Activated naive CD8-positive, alpha-beta T cell treated with anti-CD3 and anti-CD28 coated beads, Interleukin-2, amount 50 U/mL, for 16 hours (primary cell): ENCODE measurements around the gene STIP1.

Source experiments
- DNase-seq: peaks from one replicate; pipeline ENCODE4 v3.0.0-alpha.2; 2020; ENCODE audit warnings: low read depth, low spot score

STIP1 gene

DNA sequence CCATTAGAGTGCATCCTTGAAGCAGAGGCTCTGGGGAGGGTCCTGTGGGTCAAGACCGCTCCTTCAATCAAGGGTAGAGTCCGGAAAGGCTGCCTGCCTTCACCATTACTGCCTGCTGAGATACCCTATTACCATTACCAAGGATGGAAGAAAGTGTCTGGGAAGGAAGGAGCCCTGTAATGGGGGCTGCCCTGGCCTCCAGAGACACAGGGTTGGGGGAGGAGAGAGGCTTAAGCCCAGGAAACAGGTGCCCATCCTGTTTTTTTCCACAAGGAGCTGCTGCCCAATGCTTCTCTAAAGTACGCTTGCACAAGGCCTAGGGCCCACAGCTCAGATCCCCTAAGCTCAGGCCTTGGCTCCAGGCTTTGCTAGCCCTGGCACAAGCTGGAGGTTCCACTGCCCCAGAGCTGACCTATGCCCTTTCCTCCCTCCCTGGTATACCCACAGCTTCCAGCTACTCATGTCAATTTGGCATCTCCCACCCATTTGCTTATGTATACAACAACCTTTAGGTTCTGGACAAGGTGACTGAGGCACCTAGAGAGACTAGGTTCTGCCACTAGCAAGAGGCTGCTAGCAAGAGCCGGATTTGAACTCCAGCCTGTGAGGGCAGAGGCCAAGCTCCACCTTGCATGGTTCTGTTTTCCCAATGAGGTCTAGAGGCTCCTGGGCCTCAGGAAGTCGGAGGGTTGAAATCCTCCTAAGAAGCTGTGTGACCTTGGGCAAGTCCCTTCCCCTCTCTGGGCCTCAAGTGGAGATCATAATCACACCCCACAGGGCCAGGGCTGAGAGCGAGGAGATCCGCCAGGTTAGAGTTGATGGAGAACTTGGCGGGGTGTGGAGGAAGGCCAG lies 63.8 kb downstream of the STIP1 start:
- no peak for DNase-seq

DNA sequence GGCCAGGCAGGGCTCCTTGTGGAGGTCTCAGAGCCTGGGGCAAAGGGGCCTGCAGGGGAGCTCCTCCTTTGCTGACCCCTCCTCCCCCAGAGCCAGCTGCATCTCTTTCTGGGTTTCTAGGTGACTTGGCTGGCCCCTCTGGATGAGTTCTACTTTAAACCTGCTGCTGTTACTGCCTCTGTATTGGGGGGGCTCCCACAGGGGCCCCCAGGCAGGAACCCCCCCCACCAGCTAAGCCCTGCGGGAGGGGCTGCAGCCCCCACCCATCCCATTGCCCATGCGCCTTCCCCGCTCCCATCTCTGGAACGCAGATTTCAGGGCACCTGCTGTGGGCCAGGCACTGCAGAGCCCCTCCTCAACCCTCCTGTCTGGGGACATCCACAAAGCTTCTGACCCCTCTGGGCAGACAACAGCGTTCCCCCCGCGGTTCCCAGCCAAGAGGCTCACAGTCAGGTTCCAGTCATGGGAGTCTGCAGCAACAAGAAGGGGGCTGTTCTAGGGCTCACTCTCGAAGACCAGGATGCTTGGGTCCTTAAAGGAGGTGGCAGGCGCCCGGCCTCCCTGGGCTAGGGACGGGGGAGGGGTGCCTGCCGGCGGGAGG lies 64.5 kb downstream of the STIP1 start:
- no peak for DNase-seq

GRCh38 chr11:64251016-64251752 lies 65.2 kb downstream of the STIP1 start, which contains the start of gene PLCB3:
Gene PLCB3, plus strand, starts transcription at chr11:64251530. Its CDS starts 120 bp downstream, at chr11:64251650.
- no peak for DNase-seq

GRCh38 chr11:64251753-64252002 lies 65.7 kb downstream of the STIP1 start:
- no peak for DNase-seq

GRCh38 chr11:64252003-64252872 lies 66.3 kb downstream of the STIP1 start:
- no peak for DNase-seq

GRCh38 chr11:64253043-64253442 lies 67.1 kb downstream of the STIP1 start:
- no peak for DNase-seq

- DNase-seq: no peak
Measured at GRCh38 chr11:64253481-64253880, 67.5 kb downstream of the STIP1 start.
